ENCODE measurements around the gene CCN5.

The CCN5 gene

GRCh38 chr20:44776980-44777379 is 61.8 kb downstream of the CCN5 start:
- H3K4me3 ChIP-seq (ENCODE audit: low read depth, low read length), result no peak overlapping the region
- TF ChIP-seq CTCF (conservative IDR thresholded peaks at IDR 0.05; ENCODE audit: low read depth, low read length), result no peak
- peak; percentile 40 for DNase-seq (ENCODE audit: low read depth)

All from choroid plexus epithelial cell (primary cell).